ENCODE measurements around the gene RNF207.

GRCh38 chr1:6234502-6235295, 28.8 kb downstream of the RNF207 start:
- TF ChIP-seq TAF1 (IDR thresholded peaks at IDR 0.05; ENCODE audit: low read depth) = no peak
- TF ChIP-seq CTCF (IDR thresholded peaks at IDR 0.05; ENCODE audit: poor library complexity, severe bottlenecking) = no peak
- no peak for TF ChIP-seq POLR2AphosphoS5 (IDR thresholded peaks at IDR 0.05)
- TF ChIP-seq REST (IDR thresholded peaks at IDR 0.05; ENCODE audit: borderline replicate concordance) = no peak
- no peak for TF ChIP-seq SMC3 (conservative IDR thresholded peaks at IDR 0.05; ENCODE audit: poor library complexity)
- TF ChIP-seq EP300 (conservative IDR thresholded peaks at IDR 0.05; ENCODE audit: poor library complexity, severe bottlenecking) = no peak
